Measurements from ENCODE around the gene SGSM1. TPM values are rescaled to one million over a fixed set of nuclear protein-coding genes. Genes with fewer than 3 reads are reported as not detected.
"Not testable (repeated sequence)": the region's sequence is repeated elsewhere in the genome, so short reads cannot be mapped to it uniquely, and the experiment has no call there.

SGSM1 gene
- polyA plus RNA-seq, 1 experiment = not detected

- no peak overlapping the region for H3K4me3 ChIP-seq (ENCODE audit: low read depth, low read length)
- TF ChIP-seq CTCF (IDR thresholded peaks at IDR 0.05; ENCODE audit: low read depth, low read length) = no peak
- ChIA-PET POLR2A (no interaction called here), CTCF (no interaction called here)
- peaks cover 10% of the 10 kb centered on the region for H3K9me3 ChIP-seq (ENCODE audit: control insufficient read depth, insufficient read depth, low read length)
- H3K27me3 ChIP-seq (ENCODE audit: control insufficient read depth, insufficient read depth, low read length) = no peaks in the 10 kb centered on the region
- no peak overlapping the region for H3K27ac ChIP-seq (ENCODE audit: low read depth, low read length)
- DNase-seq (ENCODE audit: low read depth, low spot score) = no peak
Observed at GRCh38 chr22:24905909-24906308, 99.9 kb downstream of the SGSM1 start.

GRCh38 chr22:24907101-24907500, 101.1 kb downstream of the SGSM1 start:
- H3K27ac ChIP-seq (ENCODE audit: low read depth, low read length); H3K9me3 ChIP-seq (ENCODE audit: control insufficient read depth, insufficient read depth, low read length); POLR2A ChIA-PET; CTCF ChIA-PET; DNase-seq (ENCODE audit: low read depth, low spot score); H3K27me3 ChIP-seq (ENCODE audit: control insufficient read depth, insufficient read depth, low read length); H3K4me3 ChIP-seq (ENCODE audit: low read depth, low read length): not testable (repeated sequence)

GRCh38 chr22:24920029-24920428, 114.0 kb downstream of the SGSM1 start:
- POLR2A ChIA-PET = no interaction called here

GRCh38 chr22:24925586-24926427, 119.8 kb downstream of the SGSM1 start:
- no peak for TF ChIP-seq CTCF (IDR thresholded peaks at IDR 0.05; ENCODE audit: low read depth, low read length)
- no peak overlapping the region for H3K4me3 ChIP-seq (ENCODE audit: low read depth, low read length)
- CTCF ChIA-PET = no interaction called here
- no peak for DNase-seq (ENCODE audit: low read depth, low spot score)
- no peak overlapping the region for H3K27ac ChIP-seq (ENCODE audit: low read depth, low read length)
- POLR2A ChIA-PET = no interaction called here
- H3K27me3 ChIP-seq (ENCODE audit: control insufficient read depth, insufficient read depth, low read length) = no peaks in the 10 kb centered on the region
- H3K9me3 ChIP-seq (ENCODE audit: control insufficient read depth, insufficient read depth, low read length) = no peaks in the 10 kb centered on the region; the same call in 1 of the 2 replicates

More at GRCh38 chr22:24920029-24920428, 114.0 kb downstream of the SGSM1 start:
- TF ChIP-seq CTCF (IDR thresholded peaks at IDR 0.05; ENCODE audit: low read depth, low read length) = no peak
- Histone ChIP-seq H3K9me3 (ENCODE audit: control insufficient read depth, insufficient read depth, low read length) (no peaks in the 10 kb centered on the region; the same call in 1 of the 2 replicates), H3K27ac (ENCODE audit: low read depth, low read length) (no peak overlapping the region), H3K4me3 (ENCODE audit: low read depth, low read length) (no peak overlapping the region), H3K27me3 (ENCODE audit: control insufficient read depth, insufficient read depth, low read length) (no peaks in the 10 kb centered on the region)
- DNase-seq (ENCODE audit: low read depth, low spot score) = no peak
- CTCF ChIA-PET = no interaction called here

- CTCF ChIA-PET = no interaction called here
- DNase-seq (ENCODE audit: low read depth, low spot score) = no peak
- POLR2A ChIA-PET = no interaction called here
- Histone ChIP-seq H3K27me3 (ENCODE audit: control insufficient read depth, insufficient read depth, low read length) (no peaks in the 10 kb centered on the region), H3K27ac (ENCODE audit: low read depth, low read length) (no peak overlapping the region), H3K4me3 (ENCODE audit: low read depth, low read length) (no peak overlapping the region), H3K9me3 (ENCODE audit: control insufficient read depth, insufficient read depth, low read length) (no peaks in the 10 kb centered on the region; the same call in 1 of the 2 replicates)
- TF ChIP-seq CTCF (IDR thresholded peaks at IDR 0.05; ENCODE audit: low read depth, low read length) = no peak
Observed at GRCh38 chr22:24926428-24926725, 120.4 kb downstream of the SGSM1 start.
